ENCODE results near the gene PSMB3. TPM values are rescaled to one million over a fixed set of nuclear protein-coding genes. Genes with fewer than 3 reads are reported as not detected.

The PSMB3 gene
- total and polyA plus RNA-seq, 2 donors (not counting 1 experiment from before 2014, with no cell fraction given), result 210 to 299 TPM

DNA sequence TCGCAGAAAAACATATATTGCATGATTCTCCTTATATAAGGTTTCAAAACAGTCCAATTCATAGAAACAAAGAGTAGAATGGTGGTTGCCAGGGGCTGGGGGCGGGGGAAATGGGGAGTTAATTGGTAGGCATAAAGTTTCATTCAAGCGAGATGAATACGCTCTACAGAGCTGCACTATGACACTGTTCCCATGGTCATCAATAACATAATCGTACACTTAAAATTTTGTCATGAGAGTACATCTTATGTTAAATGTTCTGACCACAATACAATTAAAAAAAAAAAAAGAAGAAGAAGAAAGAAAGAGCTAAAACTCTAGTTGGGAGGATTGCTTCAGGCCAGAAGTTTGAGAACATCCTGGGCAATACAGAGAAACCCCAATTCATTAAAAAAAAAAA lies 41.7 kb downstream of the PSMB3 start:
- Histone ChIP-seq H4K20me1 (ENCODE audit: control insufficient read depth, extremely low read depth, insufficient read depth, low read length) (no peaks in the 10 kb centered on the region), H3K4me2 (ENCODE audit: extremely low read depth, insufficient read depth, low read length) (no peak overlapping the region), H3K4me3 (replicated peaks in 1 of 4; ENCODE audit: control extremely low read depth in 1 of 4, insufficient read depth in 1 of 4, low read depth in 3 of 4, low read length in 4 of 4) (no peak overlapping the region), H3K36me3 (ENCODE audit: control insufficient read depth, insufficient read depth, low read length) (peaks cover 3% of the 10 kb centered on the region), H3K9me3 (ENCODE audit: control insufficient read depth, insufficient read depth, low read depth, low read length) (no peaks in the 10 kb centered on the region), H3K79me2 (ENCODE audit: control insufficient read depth, insufficient read depth, low read length) (peaks cover 69% of the 10 kb centered on the region), H3K4me1 (ENCODE audit: control insufficient read depth, extremely low read depth, insufficient read depth, low read length) (peaks cover 9% of the 10 kb centered on the region), H3K9ac (ENCODE audit: insufficient read depth, low read length) (no peak overlapping the region), H3K27me3 (ENCODE audit: control insufficient read depth, insufficient read depth, low read length) (no peaks in the 10 kb centered on the region), H2AFZ (ENCODE audit: low read length) (no peak overlapping the region), H3K27ac (ENCODE audit: insufficient read depth, low read length) (no peak overlapping the region)
- no peak for DNase-seq (ENCODE audit: low read depth in 2 of 2)
- TF ChIP-seq, protein P1, sequence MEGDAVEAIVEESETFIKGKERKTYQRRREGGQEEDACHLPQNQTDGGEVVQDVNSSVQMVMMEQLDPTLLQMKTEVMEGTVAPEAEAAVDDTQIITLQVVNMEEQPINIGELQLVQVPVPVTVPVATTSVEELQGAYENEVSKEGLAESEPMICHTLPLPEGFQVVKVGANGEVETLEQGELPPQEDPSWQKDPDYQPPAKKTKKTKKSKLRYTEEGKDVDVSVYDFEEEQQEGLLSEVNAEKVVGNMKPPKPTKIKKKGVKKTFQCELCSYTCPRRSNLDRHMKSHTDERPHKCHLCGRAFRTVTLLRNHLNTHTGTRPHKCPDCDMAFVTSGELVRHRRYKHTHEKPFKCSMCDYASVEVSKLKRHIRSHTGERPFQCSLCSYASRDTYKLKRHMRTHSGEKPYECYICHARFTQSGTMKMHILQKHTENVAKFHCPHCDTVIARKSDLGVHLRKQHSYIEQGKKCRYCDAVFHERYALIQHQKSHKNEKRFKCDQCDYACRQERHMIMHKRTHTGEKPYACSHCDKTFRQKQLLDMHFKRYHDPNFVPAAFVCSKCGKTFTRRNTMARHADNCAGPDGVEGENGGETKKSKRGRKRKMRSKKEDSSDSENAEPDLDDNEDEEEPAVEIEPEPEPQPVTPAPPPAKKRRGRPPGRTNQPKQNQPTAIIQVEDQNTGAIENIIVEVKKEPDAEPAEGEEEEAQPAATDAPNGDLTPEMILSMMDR (conservative IDR thresholded peaks at IDR 0.05 in 1 of 2, IDR thresholded peaks at IDR 0.05 in 1 of 2; ENCODE audit: low read depth in 1 of 2, low read length in 2 of 2), result no peak
- no peak for TF ChIP-seq EZH2 (IDR thresholded peaks at IDR 0.05; ENCODE audit: low read length, missing control alignments)

DNA sequence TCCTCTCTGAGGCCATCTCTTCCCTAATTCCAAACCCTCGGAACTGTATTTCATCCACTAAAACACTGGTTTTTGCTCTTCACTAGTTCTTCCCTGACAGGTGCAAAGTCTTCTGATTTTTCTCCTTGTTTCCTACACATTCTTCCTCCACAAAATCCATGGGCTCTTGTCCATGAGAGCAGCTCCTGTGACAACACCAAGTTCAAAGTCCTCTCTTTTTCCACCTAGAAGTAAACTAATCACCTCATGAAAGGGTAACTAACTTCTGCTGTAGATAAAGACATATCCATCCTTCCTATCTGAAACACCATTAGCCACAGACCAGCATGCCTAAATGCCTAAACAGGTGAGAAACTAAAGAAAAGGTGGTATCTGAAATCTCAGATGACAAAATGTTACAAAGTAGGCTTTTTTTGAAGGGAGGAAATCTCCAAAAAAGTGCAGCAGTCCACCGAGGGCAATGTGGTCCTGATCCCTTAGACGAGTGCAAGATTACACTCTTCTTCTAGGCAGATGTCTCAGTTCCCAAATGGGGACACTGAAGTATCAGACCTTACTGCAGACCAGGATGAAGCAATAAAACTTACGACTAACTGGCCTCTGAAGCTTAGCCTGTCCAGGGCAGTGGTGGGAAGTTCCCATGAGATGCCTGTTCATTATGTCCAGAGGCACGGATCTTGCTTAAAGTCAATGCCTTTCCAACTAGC lies 44.1 kb downstream of the PSMB3 start:
- H3K27ac ChIP-seq (ENCODE audit: insufficient read depth, low read length), result no peak overlapping the region
- peaks cover 11% of the 10 kb centered on the region for H3K4me1 ChIP-seq (ENCODE audit: control insufficient read depth, extremely low read depth, insufficient read depth, low read length)
- H3K36me3 ChIP-seq (ENCODE audit: control insufficient read depth, insufficient read depth, low read length), result peaks cover 3% of the 10 kb centered on the region
- H3K4me3 ChIP-seq (replicated peaks in 1 of 4; ENCODE audit: control extremely low read depth in 1 of 4, insufficient read depth in 1 of 4, low read depth in 3 of 4, low read length in 4 of 4), result peak overlapping the region in 1 of 4 experiments; percentile 76
- no peak overlapping the region for H3K9ac ChIP-seq (ENCODE audit: insufficient read depth, low read length)
- no peaks in the 10 kb centered on the region for H3K9me3 ChIP-seq (ENCODE audit: control insufficient read depth, insufficient read depth, low read depth, low read length)
- no peak overlapping the region for H3K4me2 ChIP-seq (ENCODE audit: extremely low read depth, insufficient read depth, low read length)
- TF ChIP-seq EZH2 (IDR thresholded peaks at IDR 0.05; ENCODE audit: low read length, missing control alignments), result no peak
- TF ChIP-seq, protein P1 (conservative IDR thresholded peaks at IDR 0.05 in 1 of 2, IDR thresholded peaks at IDR 0.05 in 1 of 2; ENCODE audit: low read depth in 1 of 2, low read length in 2 of 2), result no peak
- H4K20me1 ChIP-seq (ENCODE audit: control insufficient read depth, extremely low read depth, insufficient read depth, low read length), result no peaks in the 10 kb centered on the region
- no peak for DNase-seq (ENCODE audit: low read depth in 2 of 2)
- H3K27me3 ChIP-seq (ENCODE audit: control insufficient read depth, insufficient read depth, low read length), result no peaks in the 10 kb centered on the region
- no peak overlapping the region for H2AFZ ChIP-seq (ENCODE audit: low read length)
- peaks cover 62% of the 10 kb centered on the region for H3K79me2 ChIP-seq (ENCODE audit: control insufficient read depth, insufficient read depth, low read length)

DNA sequence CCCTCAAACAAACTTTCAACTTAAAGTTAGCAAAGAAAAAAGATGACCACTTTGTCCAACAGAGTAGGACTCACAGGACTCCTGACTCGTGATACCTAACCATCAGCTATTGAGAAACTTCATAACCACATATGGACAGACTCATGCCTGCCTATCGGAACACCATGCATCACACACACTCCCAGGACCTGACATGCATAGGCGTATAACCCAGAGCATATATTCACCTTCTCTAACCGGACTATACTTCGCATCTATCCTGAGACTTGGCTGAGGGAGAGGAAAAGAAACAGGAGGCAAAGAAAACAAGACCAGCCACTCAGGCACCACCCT lies 44.6 kb downstream of the PSMB3 start:
- Histone ChIP-seq H3K4me2 (ENCODE audit: extremely low read depth, insufficient read depth, low read length) (peak overlapping the region; percentile 79), H3K4me3 (replicated peaks in 1 of 4; ENCODE audit: control extremely low read depth in 1 of 4, insufficient read depth in 1 of 4, low read depth in 3 of 4, low read length in 4 of 4) (peak overlapping the region; percentile 54 to 85 (median 80)), H4K20me1 (ENCODE audit: control insufficient read depth, extremely low read depth, insufficient read depth, low read length) (no peaks in the 10 kb centered on the region), H2AFZ (ENCODE audit: low read length) (no peak overlapping the region), H3K27me3 (ENCODE audit: control insufficient read depth, insufficient read depth, low read length) (no peaks in the 10 kb centered on the region), H3K79me2 (ENCODE audit: control insufficient read depth, insufficient read depth, low read length) (peaks cover 58% of the 10 kb centered on the region), H3K27ac (ENCODE audit: insufficient read depth, low read length) (no peak overlapping the region), H3K36me3 (ENCODE audit: control insufficient read depth, insufficient read depth, low read length) (peaks cover 3% of the 10 kb centered on the region), H3K9me3 (ENCODE audit: control insufficient read depth, insufficient read depth, low read depth, low read length) (no peaks in the 10 kb centered on the region), H3K9ac (ENCODE audit: insufficient read depth, low read length) (no peak overlapping the region), H3K4me1 (ENCODE audit: control insufficient read depth, extremely low read depth, insufficient read depth, low read length) (peaks cover 11% of the 10 kb centered on the region)
- TF ChIP-seq, protein P1 (conservative IDR thresholded peaks at IDR 0.05 in 1 of 2, IDR thresholded peaks at IDR 0.05 in 1 of 2; ENCODE audit: low read depth in 1 of 2, low read length in 2 of 2), result no peak
- TF ChIP-seq EZH2 (IDR thresholded peaks at IDR 0.05; ENCODE audit: low read length, missing control alignments), result no peak
- peak in 1 of 2 donors; percentile 23 for DNase-seq (ENCODE audit: low read depth in 2 of 2)

Data from fibroblast of lung (primary cell).